ENCODE data around the gene NLN.

DNA sequence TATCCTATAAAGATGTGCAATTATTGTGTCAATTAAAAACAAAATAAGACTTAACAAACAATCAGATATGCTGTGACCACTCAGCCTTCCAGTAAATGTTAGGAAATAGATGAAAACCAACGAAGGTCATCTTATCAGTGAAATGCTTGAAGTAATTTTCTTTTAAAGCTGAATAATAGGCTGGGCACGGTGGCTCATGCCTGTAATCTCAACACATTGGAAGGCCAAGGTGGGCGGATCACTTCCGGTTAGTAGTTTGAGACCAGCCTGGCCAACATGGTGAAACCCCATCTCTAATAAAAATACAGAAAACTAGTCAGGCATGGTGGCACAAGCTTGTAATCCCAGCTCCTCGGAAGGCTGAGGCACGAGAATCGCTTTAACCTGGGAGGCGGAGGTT, 31.2 kb downstream of the NLN start:
- TF ChIP-seq, protein P1, sequence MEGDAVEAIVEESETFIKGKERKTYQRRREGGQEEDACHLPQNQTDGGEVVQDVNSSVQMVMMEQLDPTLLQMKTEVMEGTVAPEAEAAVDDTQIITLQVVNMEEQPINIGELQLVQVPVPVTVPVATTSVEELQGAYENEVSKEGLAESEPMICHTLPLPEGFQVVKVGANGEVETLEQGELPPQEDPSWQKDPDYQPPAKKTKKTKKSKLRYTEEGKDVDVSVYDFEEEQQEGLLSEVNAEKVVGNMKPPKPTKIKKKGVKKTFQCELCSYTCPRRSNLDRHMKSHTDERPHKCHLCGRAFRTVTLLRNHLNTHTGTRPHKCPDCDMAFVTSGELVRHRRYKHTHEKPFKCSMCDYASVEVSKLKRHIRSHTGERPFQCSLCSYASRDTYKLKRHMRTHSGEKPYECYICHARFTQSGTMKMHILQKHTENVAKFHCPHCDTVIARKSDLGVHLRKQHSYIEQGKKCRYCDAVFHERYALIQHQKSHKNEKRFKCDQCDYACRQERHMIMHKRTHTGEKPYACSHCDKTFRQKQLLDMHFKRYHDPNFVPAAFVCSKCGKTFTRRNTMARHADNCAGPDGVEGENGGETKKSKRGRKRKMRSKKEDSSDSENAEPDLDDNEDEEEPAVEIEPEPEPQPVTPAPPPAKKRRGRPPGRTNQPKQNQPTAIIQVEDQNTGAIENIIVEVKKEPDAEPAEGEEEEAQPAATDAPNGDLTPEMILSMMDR (IDR thresholded peaks at IDR 0.05; ENCODE audit: low read depth, low read length, poor library complexity, severe bottlenecking): no peak
- no peak for TF ChIP-seq EZH2phosphoT487 (IDR thresholded peaks at IDR 0.05; ENCODE audit: borderline replicate concordance, low read length)

Measured in DOHH2 (cell line).